WTC11 (cell line): ENCODE measurements around the gene TRABD.

Experiments used
- CREB1 ChIP-seq: sonication (generic); formaldehyde crosslinking; IDR thresholded peaks from 2 replicates; pipeline ENCODE4 v1.8.0; 2023; ENCODE audit warnings: mild to moderate bottlenecking, missing genetic modification reagents
- STAT6 ChIP-seq: sonication (generic); formaldehyde crosslinking; conservative IDR thresholded peaks from 2 replicates; pipeline ENCODE4 v1.8.1; 2023; ENCODE audit warnings: mild to moderate bottlenecking, low read depth, missing genetic modification reagents, moderate library complexity
- TEAD4 ChIP-seq: sonication (generic); formaldehyde crosslinking; IDR thresholded peaks from 2 replicates; pipeline ENCODE4 v1.8.0; 2022; ENCODE audit warnings: mild to moderate bottlenecking, missing genetic modification reagents
- TF ChIP-seq, protein P1 (sequence below): fragments of 200-600 bp; IDR thresholded peaks from 2 replicates; pipeline ENCODE4 v1.8.0; 2022; ENCODE audit warnings: antibody characterized with exemption
- TF ChIP-seq, protein P2 (sequence below): sonication (generic); formaldehyde crosslinking; IDR thresholded peaks from 2 replicates; pipeline ENCODE4 v1.8.0; 2023; ENCODE audit warnings: mild to moderate bottlenecking, missing genetic modification reagents

- no peak for TF ChIP-seq TEAD4 (CRISPR knock-in tag)
- TF ChIP-seq, protein P1, sequence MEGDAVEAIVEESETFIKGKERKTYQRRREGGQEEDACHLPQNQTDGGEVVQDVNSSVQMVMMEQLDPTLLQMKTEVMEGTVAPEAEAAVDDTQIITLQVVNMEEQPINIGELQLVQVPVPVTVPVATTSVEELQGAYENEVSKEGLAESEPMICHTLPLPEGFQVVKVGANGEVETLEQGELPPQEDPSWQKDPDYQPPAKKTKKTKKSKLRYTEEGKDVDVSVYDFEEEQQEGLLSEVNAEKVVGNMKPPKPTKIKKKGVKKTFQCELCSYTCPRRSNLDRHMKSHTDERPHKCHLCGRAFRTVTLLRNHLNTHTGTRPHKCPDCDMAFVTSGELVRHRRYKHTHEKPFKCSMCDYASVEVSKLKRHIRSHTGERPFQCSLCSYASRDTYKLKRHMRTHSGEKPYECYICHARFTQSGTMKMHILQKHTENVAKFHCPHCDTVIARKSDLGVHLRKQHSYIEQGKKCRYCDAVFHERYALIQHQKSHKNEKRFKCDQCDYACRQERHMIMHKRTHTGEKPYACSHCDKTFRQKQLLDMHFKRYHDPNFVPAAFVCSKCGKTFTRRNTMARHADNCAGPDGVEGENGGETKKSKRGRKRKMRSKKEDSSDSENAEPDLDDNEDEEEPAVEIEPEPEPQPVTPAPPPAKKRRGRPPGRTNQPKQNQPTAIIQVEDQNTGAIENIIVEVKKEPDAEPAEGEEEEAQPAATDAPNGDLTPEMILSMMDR: no peak
- TF ChIP-seq, protein P2, sequence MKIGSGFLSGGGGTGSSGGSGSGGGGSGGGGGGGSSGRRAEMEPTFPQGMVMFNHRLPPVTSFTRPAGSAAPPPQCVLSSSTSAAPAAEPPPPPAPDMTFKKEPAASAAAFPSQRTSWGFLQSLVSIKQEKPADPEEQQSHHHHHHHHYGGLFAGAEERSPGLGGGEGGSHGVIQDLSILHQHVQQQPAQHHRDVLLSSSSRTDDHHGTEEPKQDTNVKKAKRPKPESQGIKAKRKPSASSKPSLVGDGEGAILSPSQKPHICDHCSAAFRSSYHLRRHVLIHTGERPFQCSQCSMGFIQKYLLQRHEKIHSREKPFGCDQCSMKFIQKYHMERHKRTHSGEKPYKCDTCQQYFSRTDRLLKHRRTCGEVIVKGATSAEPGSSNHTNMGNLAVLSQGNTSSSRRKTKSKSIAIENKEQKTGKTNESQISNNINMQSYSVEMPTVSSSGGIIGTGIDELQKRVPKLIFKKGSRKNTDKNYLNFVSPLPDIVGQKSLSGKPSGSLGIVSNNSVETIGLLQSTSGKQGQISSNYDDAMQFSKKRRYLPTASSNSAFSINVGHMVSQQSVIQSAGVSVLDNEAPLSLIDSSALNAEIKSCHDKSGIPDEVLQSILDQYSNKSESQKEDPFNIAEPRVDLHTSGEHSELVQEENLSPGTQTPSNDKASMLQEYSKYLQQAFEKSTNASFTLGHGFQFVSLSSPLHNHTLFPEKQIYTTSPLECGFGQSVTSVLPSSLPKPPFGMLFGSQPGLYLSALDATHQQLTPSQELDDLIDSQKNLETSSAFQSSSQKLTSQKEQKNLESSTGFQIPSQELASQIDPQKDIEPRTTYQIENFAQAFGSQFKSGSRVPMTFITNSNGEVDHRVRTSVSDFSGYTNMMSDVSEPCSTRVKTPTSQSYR: no peak
- TF ChIP-seq CREB1 (CRISPR knock-in tag): no peak
- no peak for TF ChIP-seq STAT6 (CRISPR knock-in tag)
Observed at GRCh38 chr22:50197856-50198623, 12.3 kb downstream of the TRABD start.
